H1 (cell line): ENCODE data around the gene FOXE1. TPM values are rescaled to one million over a fixed set of nuclear protein-coding genes. Genes with fewer than 3 reads are reported as not detected.

Experiments used
- CTCF ChIA-PET: fragments of 300-600 bp; sonication (Branson Sonifier 250); formaldehyde crosslinking; loops from one replicate; lab custom pipeline; 2021; ENCODE audit not compliant: partially characterized antibody; lab: Charles Lee
- POLR2A ChIA-PET: fragments of 300-600 bp; sonication (Branson Sonifier 250); formaldehyde crosslinking; loops from one replicate; lab custom pipeline; 2021; ENCODE audit warnings: inconsistent platforms; ENCODE audit not compliant: partially characterized antibody; lab: Charles Lee
- DNase-seq, 2 experiments: peaks; one replicate each; pipeline versions ENCODE4 v3.0.0 to v3.0.0-alpha.2; 2010 to 2022; ENCODE audit warnings: low spot score in 2 of 2, low read depth in 1 of 2, mixed read lengths in 1 of 2
- FAIRE-seq: peaks from 2 replicates; lab custom pipeline; 2011; peaks lifted over from hg19 to GRCh38; lab: Jason Lieb, UNC
- H2AFZ ChIP-seq: 2 replicates; pipeline ENCODE4 v1.8.1; 2012; ENCODE audit warnings: low read length, inconsistent platforms
- H2AK5ac ChIP-seq: 2 replicates; pipeline ENCODE4 v1.6.1; 2013; ENCODE audit warnings: low read depth, low read length
- H2BK120ac ChIP-seq: replicated peaks from 2 replicates; pipeline ENCODE3; 2013; ENCODE audit warnings: low read depth, low read length, inconsistent platforms
- H2BK12ac ChIP-seq: 2 replicates; pipeline ENCODE4 v1.6.1; 2013; ENCODE audit warnings: low read depth, low read length
- H2BK15ac ChIP-seq: 2 replicates; pipeline ENCODE4 v1.6.1; 2013; ENCODE audit warnings: low read length
- H2BK20ac ChIP-seq: 2 replicates; pipeline ENCODE4 v1.6.1; 2013; ENCODE audit warnings: low read length
- H2BK5ac ChIP-seq: 2 replicates; pipeline ENCODE4 v1.6.1; 2013; ENCODE audit warnings: low read depth, low read length
- H3K14ac ChIP-seq: 2 replicates; pipeline ENCODE4 v1.6.1; 2013; ENCODE audit warnings: inconsistent platforms; ENCODE audit not compliant: insufficient read length
- H3K18ac ChIP-seq: 2 replicates; pipeline ENCODE4 v1.6.1; 2013; ENCODE audit warnings: low read length; ENCODE audit errors: extremely low read depth
- H3K23ac ChIP-seq: 2 replicates; pipeline ENCODE4 v1.6.1; 2013; ENCODE audit warnings: inconsistent platforms; ENCODE audit not compliant: insufficient read length
- H3K23me2 ChIP-seq: 2 replicates; pipeline ENCODE4 v1.6.1; 2013; ENCODE audit warnings: low read depth, low read length
- H3K27ac ChIP-seq: 2 replicates; pipeline ENCODE4 v1.6.1; 2011; ENCODE audit warnings: low read depth, low read length, inconsistent platforms
- H3K27me3 ChIP-seq, 4 experiments: replicated peaks in 1 of 4; 1 replicate in 1 of 4; 2 replicates in 3 of 4; pipeline versions ENCODE4 v1.6.1 to v1.8.1; 2011 to 2013; ENCODE audit warnings: low read length in 3 of 4, mild to moderate bottlenecking in 3 of 4, inconsistent platforms in 2 of 4, mixed read lengths in 2 of 4, moderate library complexity in 1 of 4; ENCODE audit not compliant: control insufficient read depth in 3 of 4, insufficient read depth in 3 of 4; ENCODE audit errors: extremely low read depth in 1 of 4
- H3K36me3 ChIP-seq, 4 experiments: 2 replicates each; pipeline versions ENCODE4 v1.6.1 to v1.8.1; 2011 to 2013; ENCODE audit warnings: mild to moderate bottlenecking in 4 of 4, low read length in 3 of 4, moderate library complexity in 2 of 4, control low read depth in 1 of 4, inconsistent platforms in 1 of 4; ENCODE audit not compliant: insufficient read depth in 4 of 4, control insufficient read depth in 2 of 4
- H3K4ac ChIP-seq: replicated peaks from 2 replicates; pipeline ENCODE3; 2013; ENCODE audit warnings: low read length, low read depth, mixed read lengths, inconsistent platforms; ENCODE audit not compliant: insufficient read length
- H3K4me1 ChIP-seq, 4 experiments: replicated peaks in 1 of 4; 1 replicate in 1 of 4; 2 replicates in 3 of 4; pipeline versions ENCODE4 v1.6.1 to v1.8.1; 2011 to 2013; ENCODE audit warnings: low read length in 3 of 4, inconsistent platforms in 2 of 4, mixed read lengths in 1 of 4; ENCODE audit not compliant: insufficient read depth in 4 of 4, control insufficient read depth in 3 of 4
- H3K4me2 ChIP-seq, 2 experiments: 2 replicates each; pipeline versions ENCODE4 v1.6.1 to v1.8.1; 2011 to 2013; ENCODE audit warnings: low read depth in 2 of 2, low read length in 2 of 2, control low read depth in 1 of 2, inconsistent platforms in 1 of 2, mild to moderate bottlenecking in 1 of 2; ENCODE audit not compliant: insufficient read depth in 1 of 2
- H3K4me3 ChIP-seq, 4 experiments: fragments of 200-600, 300-600 bp in 1 of 4; sonication (generic), shearing (Covaris generic), sonication (Bioruptor Twin) in 1 of 4; 2 replicates each; pipeline versions ENCODE4 v1.5.1 to v1.8.1; 2011 to 2016; ENCODE audit warnings: low read length in 4 of 4, low read depth in 3 of 4, control low read depth in 2 of 4, inconsistent platforms in 2 of 4, mild to moderate bottlenecking in 2 of 4, mixed read lengths in 1 of 4, moderate library complexity in 1 of 4; ENCODE audit not compliant: insufficient read depth in 2 of 4; ENCODE audit errors: extremely low read depth in 1 of 4
- H3K56ac ChIP-seq: replicated peaks from 2 replicates; pipeline ENCODE3; 2013; ENCODE audit warnings: low read depth, mild to moderate bottlenecking, mixed read lengths, low read length, inconsistent platforms; ENCODE audit not compliant: insufficient read length
- H3K79me1 ChIP-seq: 2 replicates; pipeline ENCODE4 v1.6.1; 2013; ENCODE audit warnings: low read depth, low read length, control low read depth
- H3K79me2 ChIP-seq, 2 experiments: 2 replicates each; pipeline versions ENCODE4 v1.6.1 to v1.8.1; 2012 to 2013; ENCODE audit warnings: low read length in 2 of 2, mild to moderate bottlenecking in 2 of 2, inconsistent platforms in 1 of 2; ENCODE audit not compliant: insufficient read depth in 2 of 2, control insufficient read depth in 1 of 2
- H3K9ac ChIP-seq, 4 experiments: replicated peaks in 1 of 4; 1 replicate in 1 of 4; 2 replicates in 3 of 4; pipeline versions ENCODE4 v1.6.1 to v1.8.1; 2011 to 2013; ENCODE audit warnings: low read depth in 3 of 4, low read length in 3 of 4, control low read depth in 2 of 4, mild to moderate bottlenecking in 2 of 4, moderate library complexity in 2 of 4, inconsistent platforms in 1 of 4; ENCODE audit errors: extremely low read depth in 1 of 4
- H3K9me3 ChIP-seq, 2 experiments: 2 replicates each; pipeline versions ENCODE4 v1.6.1 to v1.8.1; 2012 to 2013; ENCODE audit warnings: mild to moderate bottlenecking in 2 of 2, moderate library complexity in 2 of 2, control low read depth in 1 of 2, inconsistent platforms in 1 of 2, low read depth in 1 of 2, low read length in 1 of 2, mixed read lengths in 1 of 2; ENCODE audit not compliant: insufficient read depth in 2 of 2
- H4K20me1 ChIP-seq, 2 experiments: replicated peaks in 1 of 2; 2 replicates each; pipeline versions ENCODE3 to v1.8.1; 2011 to 2013; ENCODE audit warnings: inconsistent platforms in 2 of 2, low read length in 2 of 2, mild to moderate bottlenecking in 1 of 2; ENCODE audit not compliant: insufficient read depth in 2 of 2, control insufficient read depth in 1 of 2
- H4K5ac ChIP-seq: 2 replicates; pipeline ENCODE4 v1.6.1; 2013; ENCODE audit warnings: low read length, low read depth, mixed read lengths, inconsistent platforms; ENCODE audit not compliant: insufficient read length
- H4K8ac ChIP-seq: 2 replicates; pipeline ENCODE4 v1.8.0; 2013; ENCODE audit warnings: mild to moderate bottlenecking, moderate library complexity, low read length, inconsistent platforms; ENCODE audit not compliant: insufficient read depth; ENCODE audit errors: extremely low read depth
- H4K91ac ChIP-seq: replicated peaks from 2 replicates; pipeline ENCODE3; 2013; ENCODE audit warnings: low read length, mixed read lengths, inconsistent platforms; ENCODE audit not compliant: insufficient read length
- CEBPB ChIP-seq: IDR thresholded peaks from 2 replicates; pipeline ENCODE4 v1.6.1; 2012; ENCODE audit warnings: low read depth, low read length
- CREB1 ChIP-seq: IDR thresholded peaks from 2 replicates; pipeline ENCODE4 v1.6.1; 2012; ENCODE audit warnings: inconsistent platforms
- FOSL1 ChIP-seq: IDR thresholded peaks from 2 replicates; pipeline ENCODE4 v1.6.1; 2011; ENCODE audit warnings: mild to moderate bottlenecking, low read depth, low read length, moderate library complexity; ENCODE audit not compliant: insufficient read depth
- POU5F1 ChIP-seq: IDR thresholded peaks from 2 replicates; pipeline ENCODE4 v1.6.1; 2011; ENCODE audit warnings: low read depth, mild to moderate bottlenecking, low read length, moderate library complexity
- SIN3A ChIP-seq, 2 experiments: IDR thresholded peaks in 1 of 2; conservative IDR thresholded peaks in 1 of 2; 2 replicates each; pipeline ENCODE4 v1.6.1; 2011 to 2012; ENCODE audit warnings: low read length in 2 of 2, improper control_type of control experiment in 1 of 2, low read depth in 1 of 2, mild to moderate bottlenecking in 1 of 2
- SP4 ChIP-seq: IDR thresholded peaks from 2 replicates; pipeline ENCODE4 v1.6.1; 2012; ENCODE audit warnings: low read length, inconsistent platforms
- TCF12 ChIP-seq: IDR thresholded peaks from 2 replicates; pipeline ENCODE4 v1.6.1; 2011; ENCODE audit warnings: low read depth, mild to moderate bottlenecking, low read length
- WGBS, 2 experiments: shearing (Covaris generic) in 1 of 2; methylation state at CpG; one replicate each; pipeline versions ENCODE4 v1.1.6 to v1.1.7; 2013 to 2015; ENCODE audit warnings: low lambda C conversion rate in 2 of 2, mixed read lengths in 2 of 2, inconsistent platforms in 1 of 2, low coverage in 1 of 2, missing lambda C conversion rate in 1 of 2; ENCODE audit not compliant: insufficient replicate concordance in 2 of 2, insufficient coverage in 1 of 2, insufficient read length in 1 of 2; ENCODE audit errors: extremely low coverage in 1 of 2, missing lambda C conversion rate in 1 of 2; 5-methylcytosine and 5-hydroxymethylcytosine counted together
- polyA plus RNA-seq, 7 experiments: library from polyadenylated mRNA; depleted of rRNA in 3 of 7; stranded (reverse) in 5 of 7; unstranded in 2 of 7; fragments of >200 nt in 5 of 7; fragments of 200-250 nt in 2 of 7; gene quantifications; 1 replicate in 5 of 7; 2 replicates in 1 of 7; 4 replicates in 1 of 7; pipeline versions ENCODE4 v1.2.1 to v1.2.3, GENCODE V29; 2011 to 2013; ENCODE audit warnings: missing spikeins in 2 of 7, mixed read lengths in 2 of 7
- total RNA-seq: library from RNA; stranded (reverse); fragmentation: NEBNext Ultra II Directional; extraction: Animal tissue kit (Norgen Biotek cat#: 25700); gene quantifications from 2 replicates; pipeline ENCODE4 v1.2.1, GENCODE V29; 2021

FOXE1 gene
- total and polyA plus RNA-seq, 2 of the 8 experiments (the other 6 are each of a cell fraction or from before 2014, with no cell fraction given), result 0.03 TPM; not detected in 1

GRCh38 chr9:97866300-97866699, 13.3 kb downstream of the FOXE1 start:
- H3K27ac ChIP-seq, result no peak overlapping the region
- H3K4me1 ChIP-seq, result peaks cover 0 to 6% (median 5%) of the 10 kb centered on the region in 4 experiments; a peak in 2 of 7 replicates
- H3K4ac ChIP-seq, result no peak overlapping the region
- H3K23me2 ChIP-seq, result no peaks in the 10 kb centered on the region
- CTCF ChIA-PET, result interaction anchor here (0.5 to 4.8 kb wide), 4 partner anchors 23 to 125 kb away, joined by 3 to 26 read pairs (median 5); no protein-coding TSS in a partner anchor
- no peak overlapping the region for H3K4me2 ChIP-seq
- H2BK12ac ChIP-seq, result no peak overlapping the region
- no peak overlapping the region for H2BK20ac ChIP-seq
- no peaks in the 10 kb centered on the region for H3K79me1 ChIP-seq
- no peak overlapping the region for H3K9ac ChIP-seq
- H3K23ac ChIP-seq, result no peak overlapping the region
- H4K8ac ChIP-seq, result no peak overlapping the region
- no peak overlapping the region for H4K5ac ChIP-seq
- peaks cover 0 to 14% (median 11%) of the 10 kb centered on the region in 4 experiments; a peak in 6 of 7 replicates for H3K27me3 ChIP-seq
- H3K9me3 ChIP-seq, result no peaks in the 10 kb centered on the region
- no peak overlapping the region for H4K91ac ChIP-seq
- DNase-seq (no peak), FAIRE-seq (no peak)
- POLR2A ChIA-PET, result interaction anchor here (0.9 kb wide), 1 partner anchor 12 kb away, joined by 3 read pairs; no protein-coding TSS in a partner anchor
- no peak overlapping the region for H2AK5ac ChIP-seq
- no peak overlapping the region for H2BK5ac ChIP-seq
- no peak overlapping the region for H2AFZ ChIP-seq
- no peaks in the 10 kb centered on the region for H4K20me1 ChIP-seq
- TF ChIP-seq SP4, result no peak
- TF ChIP-seq CREB1, result no peak
- TF ChIP-seq FOSL1, result no peak
- no peak for TF ChIP-seq CEBPB
- no peak for TF ChIP-seq SIN3A (conservative IDR thresholded peaks at IDR 0.05 in 1 of 2, IDR thresholded peaks at IDR 0.05 in 1 of 2; ENCODE audit: low read depth in 1 of 2, low read length in 2 of 2)
- no peak for TF ChIP-seq POU5F1
- TF ChIP-seq TCF12, result no peak
- 89% methylated on average over 1 of the region's 1 CpG; no CpG with 5 or more reads in 1 of the 2 experiments for WGBS, 2 experiments
- no peak overlapping the region for H2BK15ac ChIP-seq
- no peak overlapping the region for H3K18ac ChIP-seq
- H3K14ac ChIP-seq, result no peak overlapping the region
- H3K36me3 ChIP-seq, result no peaks in the 10 kb centered on the region
- H3K56ac ChIP-seq, result no peak overlapping the region
- H2BK120ac ChIP-seq, result no peak overlapping the region
- no peak overlapping the region for H3K4me3 ChIP-seq
- H3K79me2 ChIP-seq, result no peaks in the 10 kb centered on the region
